ENCODE measurements around the gene CPZ.

DNA sequence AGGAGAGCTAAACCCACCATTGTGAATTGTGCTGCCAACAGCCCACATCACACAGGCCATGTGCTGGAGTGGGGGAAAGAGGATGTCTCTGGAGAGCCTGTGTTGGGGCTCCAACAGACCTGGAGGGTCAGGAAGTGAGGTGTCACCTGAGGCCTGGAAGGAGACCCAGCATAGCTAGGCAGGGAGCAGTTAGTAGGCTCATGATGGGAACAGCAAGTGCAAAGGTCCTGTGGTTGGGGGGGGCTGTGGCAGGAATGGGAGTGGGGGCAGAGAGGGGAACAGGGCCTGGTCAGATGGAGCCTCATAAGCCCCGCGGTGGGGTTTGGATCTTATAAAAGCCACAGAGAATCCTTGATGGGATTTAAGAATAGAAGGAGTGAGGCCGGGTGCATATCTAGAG, 48.3 kb upstream of the CPZ start:
- TF ChIP-seq CTCF (conservative IDR thresholded peaks at IDR 0.05) (no peak), EZH2 (IDR thresholded peaks at IDR 0.05; ENCODE audit: low read depth) (no peak)
